Mucosa of descending colon (tissue), 3 donors: ENCODE data around the gene SEC61A1. TPM values are rescaled to one million over a fixed set of nuclear protein-coding genes. Genes with fewer than 3 reads are reported as not detected.

Source experiments
- ATAC-seq: fragments of 200-7000 bp; cut with Tn5 transposase; one replicate; pipeline ENCODE4 v1.9.1; 2020; ENCODE audit warnings: mild to moderate bottlenecking, moderate library complexity
- DNase-seq, 3 donors: peaks; one replicate each; pipeline ENCODE4 v3.0.0-alpha.2; 2020
- H3K36me3 ChIP-seq: fragments of 200-600 bp; one replicate; pipeline ENCODE4 v1.8.0; 2021; ENCODE audit warnings: low read depth, mild to moderate bottlenecking
- H3K4me1 ChIP-seq: fragments of 200-600 bp; one replicate; pipeline ENCODE4 v1.8.0; 2021; ENCODE audit warnings: low read depth, mild to moderate bottlenecking
- H3K4me3 ChIP-seq: fragments of 200-600 bp; one replicate; pipeline ENCODE4 v1.8.0; 2021; ENCODE audit warnings: mild to moderate bottlenecking
- H3K9me3 ChIP-seq: fragments of 200-600 bp; one replicate; pipeline ENCODE4 v1.8.0; 2021; ENCODE audit warnings: mild to moderate bottlenecking
- CTCF ChIP-seq: fragments of 200-600 bp; IDR thresholded peaks from one replicate; pipeline ENCODE4 v1.8.0; 2022; ENCODE audit warnings: antibody characterized with exemption, mild to moderate bottlenecking
- intact Hi-C, 2 donors: fragments of 100-400 bp; cut with DNase I in 1 of 2; cut with micrococcal nuclease in 1 of 2; formaldehyde crosslinking; loops; one replicate each; pipeline versions ENCODE4 v1.11.0 to v1.11.1; 2022; cut with DNase I, micrococcal nuclease
- long read RNA-seq, 2 donors: library from polyadenylated mRNA; unstranded; transcript quantifications; one replicate each; pipeline ENCODE4 v2.0.0, GENCODE V29; 2019 to 2021
- total RNA-seq, 3 donors: library from RNA; stranded (reverse); fragmentation: NEBNext Ultra II Directional in 2 of 3; extraction: Animal tissue kit (Norgen Biotek cat#: 25700) in 2 of 3; gene quantifications; one replicate each; pipeline versions ENCODE4 v1.2.1 to v1.2.4, GENCODE V29; 2021 to 2023
- donor health status: DM: no; HTN: no; CAD: no; lungs with moderate emphysema.
- donor health status: DM: no; HTN: no; CAD: no.
- donor health status: DM: no; HTN: yes; CAD: no.

Gene SEC61A1
- total RNA-seq, result 100 to 1,000 TPM; 111 to 159 (median 116) TPM
- long read RNA-seq, donor 1, transcript SEC61A1-201 (12 exons, 3,635 nt), result major isoform, 127 of 236 reads
- long read RNA-seq, donor 1, partial matches to known transcripts, result 31 of 236 reads
- long read RNA-seq, donor 1, other reads (novel, unspliced or antisense), result 76 of 236 reads
- long read RNA-seq, donor 2, transcript SEC61A1-201 (12 exons, 3,635 nt), result major isoform, 44 of 68 reads
- long read RNA-seq, donor 2, partial matches to known transcripts, result 8 of 68 reads
- long read RNA-seq, donor 2, other reads (novel, unspliced or antisense), result 16 of 68 reads

DNA sequence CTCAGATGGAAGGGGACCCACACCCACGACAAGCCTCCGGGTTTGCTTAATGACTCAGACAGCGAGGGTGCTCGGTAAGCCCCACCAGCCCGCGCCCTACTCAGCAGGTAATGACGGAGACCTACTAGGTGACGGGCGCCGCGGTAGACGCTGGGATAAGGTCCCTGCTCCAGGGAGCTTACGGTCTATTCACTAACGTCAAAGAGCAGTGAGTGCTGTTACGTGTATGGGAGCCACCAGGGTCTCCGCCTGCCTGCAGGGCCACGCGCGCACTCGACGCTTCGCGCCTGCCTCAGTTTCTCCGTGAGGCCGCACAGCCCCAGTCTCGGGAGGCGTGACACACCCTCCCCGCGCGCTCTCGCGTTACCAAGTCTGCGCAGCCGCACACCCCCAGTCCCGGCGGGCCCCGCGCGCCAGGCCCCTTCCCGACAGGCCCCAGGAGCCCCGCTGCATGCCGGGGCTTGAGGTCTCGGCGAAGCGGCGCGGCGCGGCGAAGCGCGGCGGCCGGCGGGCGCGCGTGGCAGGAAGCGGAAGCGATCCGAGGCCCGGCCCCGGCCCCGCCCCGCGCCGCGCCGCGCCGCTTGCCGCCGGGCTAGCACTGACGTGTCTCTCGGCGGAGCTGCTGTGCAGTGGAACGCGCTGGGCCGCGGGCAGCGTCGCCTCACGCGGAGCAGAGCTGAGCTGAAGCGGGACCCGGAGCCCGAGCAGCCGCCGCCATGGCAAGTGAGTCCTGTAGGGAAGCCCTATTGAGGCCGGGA lies at the start of gene SEC61A1:
SEC61A1 (plus strand) TSS at position 601 of the 758 bp plus-strand sequence; CDS start at position 717, 116 bp downstream.
- ATAC-seq (peak; percentile 96), DNase-seq (peak; percentile 94 to 99 (median 97))
- peaks cover 22% of the 10 kb centered on the region for H3K4me1 ChIP-seq
- no peaks in the 10 kb centered on the region for H3K9me3 ChIP-seq
- intact Hi-C loops, result no loop called here
- H3K36me3 ChIP-seq, result no peaks in the 10 kb centered on the region
- H3K4me3 ChIP-seq, result peak within 1 kb of the TSS; percentile 83
- no peak for TF ChIP-seq CTCF

DNA sequence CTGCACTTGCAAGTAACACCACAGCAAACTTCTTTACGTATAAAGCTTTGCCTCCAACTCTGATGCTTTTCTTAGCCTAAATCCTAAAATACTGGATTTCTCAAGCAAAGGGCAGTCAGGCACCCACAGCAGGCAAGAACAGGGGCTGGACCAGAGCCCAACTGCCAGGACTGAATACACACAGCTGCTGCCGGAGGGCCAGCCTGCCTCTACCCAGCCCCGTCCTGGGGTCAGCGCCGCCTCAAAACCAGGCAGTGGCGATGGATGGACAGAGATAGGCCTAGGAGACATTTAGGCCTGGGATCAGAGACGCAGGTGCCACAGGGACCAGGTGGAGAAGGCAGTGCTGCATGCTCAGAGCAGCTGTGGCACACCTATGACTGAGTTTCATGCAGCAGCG lies 47.6 kb upstream of the SEC61A1 start:
- TF ChIP-seq CTCF, result no peak
- no peaks in the 10 kb centered on the region for H3K9me3 ChIP-seq
- intact Hi-C loops, result no loop called here
- ATAC-seq (no peak), DNase-seq (no peak)
- H3K36me3 ChIP-seq, result no peaks in the 10 kb centered on the region
- H3K4me1 ChIP-seq, result no peaks in the 10 kb centered on the region
- no peak overlapping the region for H3K4me3 ChIP-seq

- DNase-seq (no peak), ATAC-seq (no peak)
- no peaks in the 10 kb centered on the region for H3K36me3 ChIP-seq
- no peaks in the 10 kb centered on the region for H3K4me1 ChIP-seq
- intact Hi-C loops, result no loop called here
- H3K4me3 ChIP-seq, result no peak overlapping the region
- no peaks in the 10 kb centered on the region for H3K9me3 ChIP-seq
- TF ChIP-seq CTCF, result no peak
Observed at GRCh38 chr3:128006061-128007032, 45.9 kb upstream of the SEC61A1 start.

GRCh38 chr3:128007033-128007424 lies 45.2 kb upstream of the SEC61A1 start:
- Histone ChIP-seq H3K36me3 (no peaks in the 10 kb centered on the region), H3K9me3 (no peaks in the 10 kb centered on the region), H3K4me3 (no peak overlapping the region), H3K4me1 (no peaks in the 10 kb centered on the region)
- TF ChIP-seq CTCF, result no peak
- ATAC-seq (no peak), DNase-seq (no peak)
- intact Hi-C loops, result no loop called here
